T-helper 1 cell treated with Interleukin-12 subunit alpha and Interleukin-12 subunit beta and Interleukin-4 antibody, amounts not matched to agents 30 ng/mL and 1 ng/mL, for 36 hours (primary cell): ENCODE results near the gene NOX5. TPM values are rescaled to one million over a fixed set of nuclear protein-coding genes. Genes with fewer than 3 reads are reported as not detected.
"Not testable (repeated sequence)": the region's sequence is repeated elsewhere in the genome, so short reads cannot be mapped to it uniquely, and the experiment has no call there.

Source experiments
- intact Hi-C: fragments of 100-400 bp; cut with micrococcal nuclease; formaldehyde crosslinking; loops from one replicate; pipeline ENCODE4 v1.15.1; 2024
- total RNA-seq: library from RNA; stranded (reverse); gene quantifications from 2 replicates; pipeline ENCODE4 v1.2.3, GENCODE V29; 2022

Gene NOX5
- total RNA-seq, 1 donor from 2014 or later = 0.02 TPM

DNA sequence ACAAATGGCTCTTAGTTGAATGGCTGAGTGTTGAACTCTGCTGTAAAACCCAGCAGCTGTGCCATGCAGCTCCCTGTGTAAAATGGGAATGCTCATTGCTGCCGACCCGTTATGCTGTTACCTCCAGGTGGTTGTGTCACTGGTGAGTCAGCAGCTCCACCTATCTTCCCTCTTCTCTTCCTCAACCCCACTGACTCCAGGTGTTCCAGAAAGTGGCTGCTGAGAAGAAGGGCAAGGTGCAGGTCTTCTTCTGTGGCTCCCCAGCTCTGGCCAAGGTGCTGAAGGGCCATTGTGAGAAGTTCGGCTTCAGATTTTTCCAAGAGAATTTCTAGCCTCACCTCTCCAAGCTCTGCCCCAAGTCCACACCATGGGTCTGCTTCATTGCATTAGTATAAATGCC lies 41.9 kb downstream of the NOX5 start:
- intact Hi-C loops = loop anchor here (5.0 kb wide), 1 partner anchor 356 kb away; the partner anchor contains the start of gene KIF23

DNA sequence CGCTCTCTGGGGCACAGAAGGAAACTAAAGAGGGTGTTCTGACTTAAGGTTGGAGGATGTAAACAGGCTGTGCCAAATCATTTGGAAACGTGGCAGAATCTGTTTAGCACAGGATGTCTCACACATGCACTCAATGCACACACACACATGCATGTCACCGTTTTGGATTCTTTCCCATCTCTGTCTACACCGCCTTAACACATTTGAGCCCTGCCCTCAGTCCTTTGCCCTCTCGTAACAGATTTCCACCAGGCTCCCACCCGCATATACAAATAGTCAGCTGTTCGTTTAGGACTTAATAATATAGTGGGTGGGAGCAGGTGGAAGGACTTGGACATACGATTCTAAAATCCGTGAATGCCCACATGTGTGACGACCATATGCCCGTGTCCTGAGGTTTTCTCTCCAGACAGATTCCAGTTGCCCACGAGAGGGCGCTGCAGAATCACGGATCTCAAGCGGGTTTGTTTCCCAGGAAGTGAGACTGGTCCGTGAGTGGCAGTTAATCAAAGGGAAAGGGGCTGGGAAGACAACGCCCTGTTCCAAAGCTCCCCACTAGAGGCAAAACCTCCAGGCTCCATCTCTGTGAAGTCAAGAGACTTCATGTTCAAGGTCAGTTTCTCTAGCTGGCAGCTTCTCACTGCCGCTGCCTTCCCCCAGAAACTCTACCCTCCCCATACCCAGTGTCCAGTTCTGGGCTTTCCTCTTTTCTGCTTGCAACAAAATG lies 44.5 kb downstream of the NOX5 start:
- intact Hi-C loops = loop anchor here (1.0 to 5.0 kb wide), 5 partner anchors 206 to 409 kb away; partner anchors contain the start of gene KIF23

DNA sequence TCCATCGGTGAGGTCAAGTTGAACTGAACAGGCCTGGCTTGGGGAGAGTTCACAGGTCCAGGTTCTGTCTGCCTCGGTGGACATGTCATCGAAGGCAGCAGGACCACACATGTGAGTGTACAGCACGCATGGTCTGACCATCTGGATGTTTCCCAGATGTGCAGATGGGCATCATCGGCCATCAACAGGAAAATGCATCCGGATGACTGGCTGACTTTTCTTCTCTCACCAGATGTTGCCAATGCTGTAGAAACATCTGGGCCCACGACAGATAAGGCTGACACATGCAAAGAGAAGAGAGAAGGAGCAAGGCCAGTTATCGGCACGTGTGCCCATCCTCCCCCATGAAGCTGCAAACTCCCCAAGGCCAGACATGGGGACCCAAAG lies 45.1 kb downstream of the NOX5 start:
- intact Hi-C loops = loop anchor here (1.0 to 5.0 kb wide), 5 partner anchors 206 to 409 kb away; partner anchors contain the start of gene KIF23

DNA sequence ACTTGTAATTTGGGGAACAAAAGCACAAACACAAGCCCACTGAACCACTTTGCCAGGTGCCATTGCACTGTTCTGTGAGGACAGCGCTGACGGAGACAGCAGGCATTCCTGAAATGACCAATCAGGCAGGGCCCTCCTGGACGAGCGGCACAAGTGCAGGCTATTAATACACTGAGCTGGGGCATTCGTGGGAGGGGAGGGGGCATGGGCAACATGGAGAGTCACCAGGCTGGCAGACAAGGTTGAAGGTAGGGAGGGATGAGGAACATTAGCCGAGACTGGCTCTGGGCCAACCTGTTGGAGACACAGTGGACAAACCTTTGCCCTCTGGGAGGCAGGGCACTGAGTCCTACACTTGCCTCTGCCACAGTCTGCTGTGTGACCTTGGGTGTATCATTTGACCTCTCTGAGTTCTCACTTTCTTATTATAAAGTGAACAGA lies 45.6 kb downstream of the NOX5 start:
- intact Hi-C loops = loop anchor here (2.0 kb wide), 1 partner anchor 165 kb away; no protein-coding TSS in a partner anchor

DNA sequence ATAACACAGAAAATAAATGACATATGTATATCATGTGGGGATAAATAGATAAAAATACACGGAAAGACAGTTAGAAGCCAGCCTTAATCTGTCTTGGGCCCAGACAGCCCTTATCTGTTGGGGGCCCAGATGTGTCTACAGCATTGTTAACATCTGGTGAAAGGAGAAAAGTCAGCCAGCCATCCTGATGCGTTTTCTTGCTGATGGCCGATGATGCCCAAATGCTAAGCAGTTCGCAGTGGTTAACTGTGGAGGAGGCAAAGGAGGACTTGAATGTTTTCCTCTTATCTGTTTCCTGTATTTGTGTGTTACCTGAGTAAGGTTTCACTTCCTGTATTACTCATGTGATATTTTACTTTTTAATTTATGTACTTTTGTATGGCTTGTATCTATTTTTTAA lies 46.2 kb downstream of the NOX5 start:
- intact Hi-C loops = loop anchor here (2.0 kb wide), 1 partner anchor 164 kb away; no protein-coding TSS in a partner anchor

DNA sequence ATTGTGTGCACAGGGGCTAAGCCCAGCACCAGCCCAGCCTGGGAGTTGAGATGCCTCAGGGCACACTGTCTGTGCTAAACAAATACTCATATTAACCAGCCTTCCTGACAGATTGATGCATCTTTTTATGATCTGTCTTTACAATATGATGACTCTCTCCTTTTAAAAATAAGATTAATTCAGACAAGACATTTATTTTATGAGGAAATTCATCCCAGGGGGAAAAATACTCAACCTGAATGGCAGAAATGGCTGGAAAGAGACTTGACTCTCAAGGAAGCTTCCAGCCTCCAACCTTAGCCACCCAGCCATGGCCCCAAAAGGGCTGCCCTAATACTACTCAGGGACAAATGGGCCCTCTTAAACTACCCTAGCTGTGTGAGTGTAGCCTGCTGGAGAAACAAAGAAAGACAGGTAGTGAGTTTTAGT lies 46.9 kb downstream of the NOX5 start:
- intact Hi-C loops = loop anchor here (2.0 kb wide), 1 partner anchor 163 kb away; no protein-coding TSS in a partner anchor

DNA sequence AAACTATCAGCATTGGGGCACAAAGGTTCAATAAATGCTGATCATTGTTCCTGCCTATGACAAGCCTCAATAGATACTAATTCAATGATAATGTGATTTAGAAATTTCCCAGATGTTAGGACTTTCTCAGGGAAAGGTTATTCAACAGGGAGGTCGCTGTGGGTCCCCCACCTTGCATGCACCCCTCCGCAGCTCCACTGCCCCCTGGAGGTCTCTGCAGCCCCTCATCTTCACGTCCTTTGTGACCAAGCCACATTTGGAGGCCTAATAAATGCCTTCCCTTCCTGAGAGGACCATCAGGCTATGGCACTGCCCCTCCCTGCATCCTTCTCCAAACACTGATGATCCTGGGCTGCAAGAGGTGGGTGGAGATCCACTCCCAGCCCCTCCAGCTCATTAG lies 50.2 kb downstream of the NOX5 start:
- intact Hi-C loops = no loop called here

DNA sequence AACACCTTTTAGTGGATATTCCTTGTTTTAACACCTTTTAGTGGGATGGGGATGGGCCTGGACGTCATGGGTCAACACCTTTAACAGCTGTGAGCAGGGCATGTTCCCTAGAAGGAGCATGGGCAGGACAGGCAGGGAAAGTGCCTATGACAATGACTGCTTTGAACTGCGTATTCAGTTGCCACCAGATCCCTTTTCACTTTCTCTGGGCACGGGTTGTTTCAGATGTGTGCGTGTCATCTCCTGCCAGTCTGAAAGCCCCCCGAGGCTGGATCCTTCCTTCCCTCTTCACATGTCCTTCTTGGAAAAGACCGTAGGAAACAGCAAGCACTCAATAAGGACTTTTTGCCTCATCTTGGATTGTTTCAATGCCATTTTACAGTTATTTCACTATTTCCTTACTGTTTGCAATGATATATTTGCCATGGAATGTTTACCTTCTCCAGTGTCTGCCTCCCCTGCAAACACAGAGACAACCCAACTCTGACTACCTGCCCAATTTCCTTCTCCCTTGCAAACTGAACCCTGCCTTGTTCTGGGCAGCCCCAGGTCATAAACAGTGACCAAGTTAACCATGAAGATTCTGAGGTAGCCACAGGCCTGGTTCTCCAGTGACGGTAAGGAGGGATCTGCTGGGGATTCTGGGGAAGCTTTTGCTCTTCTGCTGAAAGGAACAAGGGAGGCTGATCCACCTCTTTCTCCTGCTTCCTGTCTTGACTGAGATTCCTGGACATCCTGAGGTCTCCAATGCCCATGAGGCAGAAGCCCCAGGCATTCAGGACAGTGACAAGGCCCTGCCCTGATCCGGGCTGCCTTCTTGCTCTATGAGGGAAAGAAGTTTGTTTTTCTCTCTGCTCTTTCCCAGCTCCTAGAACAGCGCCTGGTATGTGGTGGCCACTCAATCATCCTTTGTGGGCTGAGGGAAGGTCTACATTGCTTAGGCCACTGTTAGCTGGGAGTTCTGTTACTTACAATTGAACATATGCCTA lies 51.8 kb downstream of the NOX5 start:
- intact Hi-C loops = no loop called here

DNA sequence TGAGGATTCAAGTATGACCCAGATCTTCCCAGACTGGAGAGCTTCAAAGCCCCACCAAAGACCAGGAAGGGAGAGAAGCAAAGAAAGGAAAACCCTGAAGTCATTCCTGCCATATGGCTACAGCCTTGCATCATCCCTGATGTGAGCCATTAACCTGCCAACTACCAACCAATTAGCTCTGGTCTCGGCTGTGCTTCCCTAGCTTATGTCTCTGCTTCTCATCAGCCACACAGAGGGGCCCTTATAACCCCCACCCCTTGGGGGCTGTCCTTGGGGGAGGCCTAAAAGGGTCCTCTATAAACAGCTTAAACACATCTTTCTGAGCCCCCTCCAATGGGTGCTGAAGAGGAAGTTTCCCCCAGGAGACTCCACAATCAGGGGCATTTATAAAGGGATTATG lies 52.8 kb downstream of the NOX5 start:
- intact Hi-C loops = no loop called here

DNA sequence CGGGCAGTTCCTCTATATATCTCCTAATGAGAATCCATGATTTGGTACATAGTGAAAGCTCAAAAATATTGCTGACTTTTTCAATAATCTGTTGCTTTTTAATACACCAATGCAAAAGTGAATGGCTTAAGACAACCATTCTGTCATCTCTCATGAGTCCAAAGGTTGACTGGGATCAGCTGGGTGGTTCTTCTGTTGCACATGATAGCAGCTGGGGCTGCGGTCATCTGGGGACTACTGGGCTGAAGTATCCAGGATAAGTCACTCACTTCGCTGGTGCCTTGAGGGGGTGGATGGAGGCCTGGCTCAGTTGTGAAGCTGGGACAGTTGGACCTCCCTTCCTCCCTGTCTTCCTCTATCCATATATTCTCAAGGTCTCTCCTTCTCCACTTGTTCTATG lies 53.7 kb downstream of the NOX5 start:
- intact Hi-C loops = no loop called here

DNA sequence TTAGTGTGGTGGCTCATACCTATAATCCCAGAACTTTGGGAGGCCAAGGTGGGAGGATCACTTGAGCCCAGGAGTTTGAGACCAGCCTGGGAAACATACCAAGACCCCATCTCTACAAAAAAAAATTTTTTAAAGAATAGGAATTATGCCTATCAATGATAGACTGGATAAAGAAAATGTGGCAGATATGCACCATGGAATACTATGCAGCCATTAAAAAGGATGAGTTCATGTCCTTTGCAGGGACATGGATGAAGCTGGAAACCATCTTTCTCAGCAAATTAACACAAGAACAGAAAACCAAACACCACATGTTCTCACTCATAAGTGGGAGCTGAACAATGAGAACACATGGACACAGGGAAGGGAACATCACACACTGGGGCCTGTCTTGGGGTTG lies 54.8 kb downstream of the NOX5 start:
- intact Hi-C loops = not testable (repeated sequence)

DNA sequence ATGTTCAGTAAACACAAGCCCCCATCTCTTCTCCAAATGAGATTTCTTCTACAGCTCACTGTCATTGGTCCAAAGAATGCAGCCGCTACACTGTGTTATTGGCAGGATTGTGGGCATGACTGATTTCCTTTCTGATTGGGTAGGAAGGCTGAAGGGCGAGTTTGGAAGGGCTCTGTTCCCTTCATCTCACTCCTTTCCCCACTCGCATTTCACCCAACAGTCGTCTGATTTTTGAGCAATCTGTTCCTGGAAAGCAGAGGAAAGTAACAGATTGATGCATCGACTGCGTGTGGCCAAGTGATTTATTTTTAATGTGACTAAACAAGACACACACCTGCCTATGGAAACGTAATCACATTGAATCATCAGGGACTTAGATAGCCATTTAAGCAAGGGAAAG lies 55.5 kb downstream of the NOX5 start:
- intact Hi-C loops = no loop called here

DNA sequence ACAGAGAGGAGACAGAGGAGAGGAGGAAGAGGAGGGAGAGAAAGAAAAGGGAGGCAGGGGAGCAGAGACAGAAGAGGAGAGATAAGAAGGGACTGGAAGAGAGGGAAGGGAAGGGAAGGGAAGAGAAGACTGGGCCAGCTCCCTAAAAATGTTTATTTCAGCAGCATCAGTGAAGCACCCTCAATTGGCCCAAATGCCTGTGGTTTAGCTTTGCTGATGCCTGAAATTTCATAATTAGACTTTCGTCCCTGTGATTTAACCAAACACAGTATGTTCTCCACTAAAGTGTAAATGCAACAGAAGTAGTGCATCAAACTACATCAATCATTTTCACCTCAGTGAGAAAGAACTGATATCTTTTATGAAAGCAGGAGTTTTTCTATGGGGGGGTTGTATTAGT lies 55.9 kb downstream of the NOX5 start:
- intact Hi-C loops = no loop called here

DNA sequence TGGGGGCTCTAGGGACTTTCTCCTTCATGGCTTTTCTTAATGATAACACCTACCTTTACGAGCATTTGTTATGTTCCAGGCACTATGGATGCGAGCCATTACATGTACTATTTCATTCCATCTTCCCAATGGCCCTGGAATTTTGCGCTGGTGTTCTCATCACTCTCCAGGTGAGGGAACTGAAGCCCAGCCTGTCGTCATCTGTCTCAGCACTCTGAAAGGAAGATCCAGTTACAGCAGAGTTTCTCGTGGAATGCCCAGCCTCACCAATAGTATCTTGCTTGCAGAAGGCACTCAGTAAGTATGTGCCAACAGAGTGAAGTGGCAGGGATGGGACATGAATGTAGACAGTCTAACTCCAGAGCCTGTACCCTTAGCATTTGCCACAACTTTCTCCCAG lies 56.8 kb downstream of the NOX5 start:
- intact Hi-C loops = no loop called here

DNA sequence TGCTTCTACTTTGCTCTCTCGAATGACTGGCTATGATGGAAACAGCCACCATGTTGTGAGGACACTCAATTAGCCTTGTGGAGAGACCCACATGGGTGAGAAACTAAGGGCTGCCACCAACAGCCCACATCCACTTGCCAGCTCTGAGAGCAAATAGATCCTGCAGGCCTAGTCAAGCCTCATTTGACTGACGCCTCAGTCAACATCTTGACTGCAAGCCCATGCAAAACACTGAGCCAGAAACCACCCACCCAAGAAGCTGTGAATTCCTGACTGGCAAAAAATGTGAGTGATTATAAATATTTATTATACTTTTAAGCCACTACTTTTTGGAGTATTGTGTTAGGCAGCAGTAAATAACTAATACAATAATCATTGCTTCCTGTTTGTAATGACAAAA lies 58.4 kb downstream of the NOX5 start:
- intact Hi-C loops = no loop called here

DNA sequence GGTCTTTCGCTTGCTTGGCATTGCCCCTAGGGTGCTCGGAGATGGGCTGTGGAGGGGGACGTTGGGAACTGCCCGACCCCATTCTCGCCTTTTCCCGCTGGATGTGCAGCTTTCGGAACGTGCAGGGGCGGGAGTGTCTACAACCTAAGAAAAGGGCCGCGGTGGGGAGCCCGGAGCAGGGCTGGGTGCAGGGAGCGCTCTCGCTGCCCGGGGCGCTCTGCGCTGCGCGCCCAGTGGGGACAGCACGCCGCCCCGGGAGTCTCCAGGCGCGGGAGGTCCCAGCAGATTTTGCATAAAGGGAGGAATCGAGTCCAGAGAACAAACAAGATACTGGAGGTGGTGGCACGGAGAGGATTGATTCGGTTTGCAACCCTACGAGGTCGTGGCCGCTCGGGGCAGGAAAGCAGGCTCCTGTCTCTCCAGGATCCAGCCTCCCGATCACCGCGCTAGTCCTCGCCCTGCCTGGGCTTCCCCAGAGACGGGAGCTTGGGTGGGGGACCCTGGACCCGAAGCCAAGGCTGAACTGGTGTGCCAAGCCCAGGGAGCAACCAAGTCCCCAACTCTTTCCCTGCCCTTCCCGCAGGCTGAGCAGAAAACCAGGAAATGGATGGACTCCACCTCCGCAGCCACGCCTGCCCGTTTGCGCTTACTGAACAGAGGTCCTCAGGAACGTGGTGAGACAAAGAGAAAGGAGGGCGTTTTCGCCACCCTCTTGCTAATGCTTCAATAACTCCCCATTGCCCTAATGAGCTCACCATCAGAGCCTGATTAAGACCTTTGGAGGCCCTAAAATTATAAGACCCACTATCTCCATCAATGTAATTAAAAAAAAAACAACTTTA lies 59.7 kb downstream of the NOX5 start:
- intact Hi-C loops = no loop called here

DNA sequence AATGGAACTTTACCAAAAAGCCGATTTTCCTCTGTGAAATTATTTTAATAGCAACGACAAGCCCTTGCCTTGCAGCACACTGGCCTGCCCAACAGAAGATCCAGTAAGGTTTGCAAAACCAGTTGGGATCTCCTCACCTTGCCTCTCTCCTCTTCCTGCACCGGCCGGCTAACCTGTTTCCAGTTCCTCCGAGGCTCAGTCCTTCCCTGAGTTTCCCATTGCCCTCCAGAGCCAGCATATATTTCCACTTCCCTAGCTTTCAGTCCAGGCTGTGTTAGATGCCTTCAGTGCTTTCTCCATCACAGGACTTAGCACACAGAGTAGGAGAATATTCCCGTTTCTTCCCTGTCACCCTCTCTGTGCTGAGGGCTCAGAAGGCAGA lies 60.3 kb downstream of the NOX5 start:
- intact Hi-C loops = no loop called here

DNA sequence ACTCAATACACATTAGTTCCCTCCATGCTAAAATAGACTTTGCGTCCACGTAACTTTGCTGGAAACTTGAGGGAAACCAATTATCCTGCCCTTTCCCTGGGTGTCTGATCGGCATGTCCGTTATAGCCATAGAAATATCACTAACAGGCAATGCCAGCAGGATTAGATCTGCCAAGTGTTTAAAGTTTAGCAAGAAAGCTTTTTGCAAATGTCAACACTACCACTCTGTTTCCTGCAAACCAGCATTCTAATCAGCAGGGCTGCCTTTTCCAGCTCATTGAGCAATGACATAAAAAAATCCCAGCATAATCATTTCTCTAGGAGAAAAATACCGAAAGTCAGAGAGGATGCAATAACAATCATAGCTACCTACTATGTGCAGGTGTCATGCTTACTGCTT lies 60.9 kb downstream of the NOX5 start:
- intact Hi-C loops = no loop called here

DNA sequence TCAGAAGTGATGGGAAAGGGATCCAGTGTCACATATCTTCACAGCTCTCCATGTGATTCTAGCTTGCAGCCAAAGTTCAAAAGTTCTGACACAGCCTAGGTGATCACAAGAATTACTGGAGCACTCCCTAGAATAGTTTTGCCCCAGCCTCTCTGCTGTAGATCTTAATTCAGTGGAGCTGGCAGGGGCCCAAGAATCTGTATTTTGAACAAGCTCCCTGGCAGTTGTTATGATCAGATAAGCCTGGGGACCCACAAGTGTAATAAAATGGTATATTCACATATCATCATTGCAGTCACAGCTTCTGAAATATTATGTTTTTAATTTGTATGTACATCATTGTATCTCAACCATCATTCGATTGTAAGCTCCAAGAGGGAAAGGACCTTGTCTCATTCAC lies 62.3 kb downstream of the NOX5 start:
- intact Hi-C loops = no loop called here

DNA sequence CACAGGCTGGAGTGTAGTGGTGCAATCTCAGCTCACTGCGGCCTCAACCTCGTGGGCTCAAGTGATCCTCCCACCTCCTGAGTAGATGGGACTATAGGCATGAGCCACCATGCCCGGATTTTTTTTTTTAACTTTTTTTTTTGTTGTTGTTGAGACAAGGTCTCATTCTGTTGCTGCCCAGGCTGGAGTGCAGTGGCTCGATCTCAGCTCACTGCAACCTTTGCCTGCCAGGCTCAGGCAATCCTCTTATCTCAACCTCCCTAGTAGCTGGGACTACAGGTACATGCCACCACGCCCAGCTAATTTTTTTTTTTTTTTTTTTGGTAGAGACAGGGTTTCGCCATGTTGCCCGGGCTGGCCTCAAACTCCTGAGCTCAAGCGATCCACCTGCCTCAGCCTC lies 64.1 kb downstream of the NOX5 start:
- intact Hi-C loops = no loop called here
